BJ (cell line): ENCODE results near the gene PFAS. TPM values are rescaled to one million over a fixed set of nuclear protein-coding genes. Genes with fewer than 3 reads are reported as not detected.

Experiments used
- CTCF ChIA-PET: fragments of 350-600 bp; formaldehyde crosslinking; extraction: SDS; loops from one replicate; lab custom pipeline; 2021; ENCODE audit warnings: antibody characterized with exemption, inconsistent platforms; lab: Yijun Ruan, JAX
- POLR2A ChIA-PET: fragments of 300-600 bp; sonication (Branson Sonifier 250); formaldehyde crosslinking; extraction: SDS; loops from one replicate; lab custom pipeline; 2021; ENCODE audit warnings: antibody characterized with exemption; lab: Charles Lee
- DNase-seq: peaks from one replicate; pipeline ENCODE4 v3.0.0-alpha.2; 2011; ENCODE audit warnings: low read depth
- H3K27me3 ChIP-seq: 2 replicates; pipeline ENCODE4 v1.6.0; 2011; ENCODE audit warnings: low read length; ENCODE audit not compliant: control insufficient read depth, insufficient read depth
- H3K36me3 ChIP-seq: 2 replicates; pipeline ENCODE4 v1.5.1; 2011; ENCODE audit warnings: low read length; ENCODE audit not compliant: control insufficient read depth, insufficient read depth
- H3K4me3 ChIP-seq: 2 replicates; pipeline ENCODE4 v1.5.1; 2011; ENCODE audit warnings: low read depth, mild to moderate bottlenecking, control low read depth, low read length
- CTCF ChIP-seq: IDR thresholded peaks from 2 replicates; pipeline ENCODE4 v1.5.1; 2011; ENCODE audit warnings: low read depth, mild to moderate bottlenecking, control low read depth, inconsistent platforms, low read length, moderate library complexity; ENCODE audit not compliant: insufficient read depth
- polyA plus RNA-seq: library from polyadenylated mRNA; depleted of rRNA; stranded (reverse); fragments of >200 nt; gene quantifications from 2 replicates; pipeline ENCODE4 v1.2.3, GENCODE V29; 2011

PFAS gene
- polyA plus RNA-seq, 1 experiment: 15.6 TPM

- no peaks in the 10 kb centered on the region for H3K27me3 ChIP-seq
- ChIA-PET POLR2A (no interaction called here), CTCF (no interaction called here)
- no peak for TF ChIP-seq CTCF
- no peak overlapping the region for H3K4me3 ChIP-seq
- no peak for DNase-seq
- peaks cover 17% of the 10 kb centered on the region for H3K36me3 ChIP-seq
These were observed 8.7 kb downstream of the PFAS start for GRCh38 chr17:8257801-8258200.

GRCh38 chr17:8264320-8264719 lies 15.2 kb downstream of the PFAS start:
- DNase-seq: no peak
- no peak for TF ChIP-seq CTCF
- Histone ChIP-seq H3K27me3 (no peaks in the 10 kb centered on the region), H3K36me3 (peaks cover 26% of the 10 kb centered on the region), H3K4me3 (no peak overlapping the region)
- POLR2A ChIA-PET: no interaction called here
- CTCF ChIA-PET: interaction anchor here (1.0 kb wide), 1 partner anchor 9 kb away, joined by 3 read pairs; no protein-coding TSS in a partner anchor

GRCh38 chr17:8264836-8265542 lies 15.9 kb downstream of the PFAS start:
- no peak for TF ChIP-seq CTCF
- ChIA-PET POLR2A (no interaction called here), CTCF (no interaction called here)
- Histone ChIP-seq H3K4me3 (no peak overlapping the region), H3K36me3 (peaks cover 26% of the 10 kb centered on the region), H3K27me3 (no peaks in the 10 kb centered on the region)
- DNase-seq: no peak

GRCh38 chr17:8266648-8267479 lies 17.8 kb downstream of the PFAS start:
- POLR2A ChIA-PET: no interaction called here
- Histone ChIP-seq H3K36me3 (peaks cover 28% of the 10 kb centered on the region), H3K27me3 (no peaks in the 10 kb centered on the region), H3K4me3 (no peak overlapping the region)
- no peak for DNase-seq
- CTCF ChIA-PET: interaction anchor here (0.7 kb wide), 1 partner anchor 193 kb away, joined by 3 read pairs; no protein-coding TSS in a partner anchor
- no peak for TF ChIP-seq CTCF

- TF ChIP-seq CTCF: no peak
- CTCF ChIA-PET: interaction anchor here (0.7 kb wide), 1 partner anchor 91 kb away, joined by 3 read pairs; the partner anchor contains the start of gene TMEM107
- no peak for DNase-seq
- no peak overlapping the region for H3K4me3 ChIP-seq
- peaks cover 28% of the 10 kb centered on the region for H3K36me3 ChIP-seq
- no peaks in the 10 kb centered on the region for H3K27me3 ChIP-seq
- POLR2A ChIA-PET: no interaction called here
These were observed 18.5 kb downstream of the PFAS start for GRCh38 chr17:8267480-8268147.
